BJ (cell line): Measurements from ENCODE around the gene LGR5. TPM values are rescaled to one million over a fixed set of nuclear protein-coding genes. Genes with fewer than 3 reads are reported as not detected.

Source experiments
- CTCF ChIA-PET: fragments of 350-600 bp; formaldehyde crosslinking; extraction: SDS; loops from one replicate; lab custom pipeline; 2021; ENCODE audit warnings: antibody characterized with exemption, inconsistent platforms; lab: Yijun Ruan, JAX
- POLR2A ChIA-PET: fragments of 300-600 bp; sonication (Branson Sonifier 250); formaldehyde crosslinking; extraction: SDS; loops from one replicate; lab custom pipeline; 2021; ENCODE audit warnings: antibody characterized with exemption; lab: Charles Lee
- DNase-seq: peaks from one replicate; pipeline ENCODE4 v3.0.0-alpha.2; 2011; ENCODE audit warnings: low read depth
- H3K27me3 ChIP-seq: 2 replicates; pipeline ENCODE4 v1.6.0; 2011; ENCODE audit warnings: low read length; ENCODE audit not compliant: control insufficient read depth, insufficient read depth
- H3K36me3 ChIP-seq: 2 replicates; pipeline ENCODE4 v1.5.1; 2011; ENCODE audit warnings: low read length; ENCODE audit not compliant: control insufficient read depth, insufficient read depth
- H3K4me3 ChIP-seq: 2 replicates; pipeline ENCODE4 v1.5.1; 2011; ENCODE audit warnings: low read depth, mild to moderate bottlenecking, control low read depth, low read length
- CTCF ChIP-seq: IDR thresholded peaks from 2 replicates; pipeline ENCODE4 v1.5.1; 2011; ENCODE audit warnings: low read depth, mild to moderate bottlenecking, control low read depth, inconsistent platforms, low read length, moderate library complexity; ENCODE audit not compliant: insufficient read depth
- polyA plus RNA-seq: library from polyadenylated mRNA; depleted of rRNA; stranded (reverse); fragments of >200 nt; gene quantifications from 2 replicates; pipeline ENCODE4 v1.2.3, GENCODE V29; 2011

The LGR5 gene
- polyA plus RNA-seq, 1 experiment: 0.23 TPM

GRCh38 chr12:71533703-71534102 is 94.1 kb downstream of the LGR5 start:
- CTCF ChIA-PET: no interaction called here

DNA sequence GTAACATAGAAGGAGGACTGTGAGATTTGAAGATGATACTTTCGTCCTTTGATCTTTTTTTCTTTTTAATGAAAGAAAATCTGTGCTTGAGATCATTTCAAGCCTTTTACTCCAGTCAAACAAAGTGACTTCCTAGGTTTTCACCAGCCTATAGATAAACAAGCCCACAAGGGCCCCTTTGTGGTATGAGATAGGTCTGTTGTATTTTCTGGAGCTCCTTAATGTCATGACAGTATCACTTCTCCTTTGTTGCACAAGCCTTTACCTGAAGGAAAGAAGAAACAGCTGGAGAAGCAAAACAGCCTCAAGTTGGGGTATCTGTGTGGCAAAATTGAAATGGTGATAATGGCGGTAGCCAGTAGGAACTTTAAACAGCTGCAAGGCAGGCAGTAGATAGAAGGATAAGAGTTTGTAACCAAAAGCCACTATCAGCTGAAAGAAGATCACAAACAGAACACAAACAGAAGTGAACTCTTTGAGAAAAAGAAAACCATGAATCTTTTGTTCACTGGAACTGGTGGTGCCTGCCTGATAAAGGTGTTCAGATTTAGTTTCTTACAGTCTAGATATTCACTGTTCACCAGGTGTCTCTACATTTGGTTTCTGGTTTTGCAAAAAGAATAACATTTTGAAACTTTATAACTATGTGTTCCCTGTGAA is 96.8 kb downstream of the LGR5 start:
- no peak for DNase-seq
- ChIA-PET CTCF (no interaction called here), POLR2A (no interaction called here)
- TF ChIP-seq CTCF: no peak
- Histone ChIP-seq H3K4me3 (no peak overlapping the region), H3K27me3 (peaks cover under 1% of the 10 kb centered on the region), H3K36me3 (no peaks in the 10 kb centered on the region)

More at GRCh38 chr12:71533703-71534102, 94.1 kb downstream of the LGR5 start:
- H3K36me3 ChIP-seq: no peaks in the 10 kb centered on the region
- no peaks in the 10 kb centered on the region; the same call in 1 of the 2 replicates for H3K27me3 ChIP-seq
- TF ChIP-seq CTCF: no peak
- no peak for DNase-seq
- H3K4me3 ChIP-seq: no peak overlapping the region
- POLR2A ChIA-PET: no interaction called here

GRCh38 chr12:71536939-71537622 is 97.5 kb downstream of the LGR5 start:
- no peak for DNase-seq
- H3K27me3 ChIP-seq: peaks cover 4% of the 10 kb centered on the region
- no peak overlapping the region for H3K4me3 ChIP-seq
- ChIA-PET CTCF (no interaction called here), POLR2A (no interaction called here)
- no peak for TF ChIP-seq CTCF
- no peaks in the 10 kb centered on the region for H3K36me3 ChIP-seq

- ChIA-PET POLR2A (no interaction called here), CTCF (interaction anchor here (2.2 kb wide), 1 partner anchor 12 kb away, joined by 11 read pairs; no protein-coding TSS in a partner anchor)
- no peak for DNase-seq
- TF ChIP-seq CTCF: no peak
- H3K4me3 ChIP-seq: no peak overlapping the region
- H3K27me3 ChIP-seq: peaks cover 4% of the 10 kb centered on the region
- no peaks in the 10 kb centered on the region for H3K36me3 ChIP-seq
Measured at GRCh38 chr12:71538807-71539206, 99.2 kb downstream of the LGR5 start.

DNA sequence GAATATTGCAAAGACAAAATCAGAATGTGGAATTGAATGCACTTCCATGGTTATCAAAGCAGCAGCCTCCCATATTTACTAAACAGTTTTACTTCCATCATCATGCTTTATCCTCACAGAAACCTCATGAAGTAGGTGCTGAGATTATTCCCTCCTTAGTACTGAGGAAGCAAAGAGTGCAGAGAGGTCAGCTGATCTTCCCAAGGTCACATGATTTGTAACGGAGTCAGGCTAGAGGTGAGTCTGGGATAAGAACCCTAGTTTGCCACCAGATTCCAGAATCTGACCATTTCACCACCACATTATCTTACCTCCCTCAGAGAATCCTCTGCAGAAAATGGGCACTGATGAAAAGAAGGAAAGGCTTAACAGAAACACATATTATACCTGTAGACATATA is 102.0 kb downstream of the LGR5 start:
- ChIA-PET POLR2A (no interaction called here), CTCF (no interaction called here)
- Histone ChIP-seq H3K27me3 (peaks cover 4% of the 10 kb centered on the region), H3K36me3 (no peaks in the 10 kb centered on the region), H3K4me3 (no peak overlapping the region)
- TF ChIP-seq CTCF: no peak
- DNase-seq: no peak
